T47D (cell line): ENCODE measurements around the gene FUOM.
A peak's percentile ranks its signal among the peaks of the same experiment; 100 is the strongest.
"Not testable (repeated sequence)": the region's sequence is repeated elsewhere in the genome, so short reads cannot be mapped to it uniquely, and the experiment has no call there.

ENCODE experiments used
- DNase-seq, 2 experiments: peaks; one replicate each; pipeline versions ENCODE4 v3.0.0 to v3.0.0-alpha.2; 2011 to 2012; ENCODE audit warnings: low read depth in 1 of 2, low spot score in 1 of 2
- JUND ChIP-seq: IDR thresholded peaks from 2 replicates; pipeline ENCODE4 v1.6.1; 2012; ENCODE audit warnings: low read depth
- in situ Hi-C: cut with HindIII; loops from 2 replicates; pipeline ENCODE4 v1.10.0; 2016; ENCODE audit warnings: low sequenced_read_pairs, low pct_unique_long_range_greater_than_20kb

FUOM gene

DNA sequence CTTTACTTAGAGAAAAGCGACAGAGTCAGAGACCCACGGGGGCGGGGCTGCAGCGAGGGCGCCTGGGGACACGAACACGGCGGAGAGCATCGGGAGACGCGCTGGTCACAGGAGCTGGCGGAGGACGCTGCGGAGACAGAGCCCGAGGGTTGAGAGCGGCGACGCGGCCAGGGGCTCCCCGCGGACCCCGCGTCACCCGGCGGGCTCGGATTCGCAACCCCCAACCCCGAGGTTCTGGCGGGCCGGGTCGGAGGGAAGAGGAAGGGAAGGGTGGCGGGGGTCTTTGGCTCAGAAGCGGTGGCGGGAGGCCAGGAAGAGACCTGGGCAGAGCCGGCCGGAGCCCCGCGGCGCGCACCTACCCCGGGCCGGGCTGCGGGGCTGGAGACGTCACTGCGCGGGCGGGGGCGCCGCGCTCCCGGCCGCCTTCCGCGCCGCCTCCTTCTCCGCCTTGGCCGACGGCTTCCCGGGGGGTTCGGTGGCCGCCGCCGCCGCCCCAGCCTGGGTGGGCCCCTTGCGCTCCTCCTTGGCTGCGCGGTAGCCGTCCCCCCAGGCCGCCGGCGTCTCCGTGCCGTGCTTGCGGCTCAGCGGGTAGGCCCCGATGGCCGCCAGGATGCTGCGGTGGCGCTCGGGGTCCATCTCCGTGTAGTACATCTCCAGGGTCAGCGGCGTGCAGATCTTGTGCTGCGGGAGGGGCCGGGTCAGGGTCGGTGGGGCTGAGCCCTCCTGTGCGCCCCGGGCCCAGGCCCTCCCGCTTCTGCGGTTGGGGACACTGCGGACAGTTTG lies 32.2 kb downstream of the FUOM start:
- no peak for DNase-seq
- no peak for TF ChIP-seq JUND
- in situ Hi-C loops: no loop called here

DNA sequence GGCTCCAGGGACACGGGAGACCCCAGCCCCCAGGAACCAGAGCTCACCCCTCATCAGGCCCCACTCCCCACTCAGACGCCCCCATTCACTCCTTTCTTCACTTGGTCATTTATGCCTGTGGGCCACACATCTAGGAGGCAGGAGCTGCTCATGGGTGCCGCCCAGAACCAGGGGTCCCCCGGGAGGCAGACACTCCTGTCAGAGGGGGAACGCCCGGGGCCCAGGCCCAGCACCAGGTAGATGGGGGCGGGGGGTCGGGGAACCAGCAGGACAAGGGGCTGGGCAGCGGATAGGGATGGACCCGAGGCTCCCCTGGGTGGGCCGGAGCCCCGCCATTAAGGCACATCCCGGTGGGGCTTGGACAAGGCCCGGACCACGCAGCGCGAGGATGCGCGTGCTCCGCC lies 33.0 kb downstream of the FUOM start:
- TF ChIP-seq JUND: no peak
- in situ Hi-C loops: no loop called here
- DNase-seq: no peak

DNA sequence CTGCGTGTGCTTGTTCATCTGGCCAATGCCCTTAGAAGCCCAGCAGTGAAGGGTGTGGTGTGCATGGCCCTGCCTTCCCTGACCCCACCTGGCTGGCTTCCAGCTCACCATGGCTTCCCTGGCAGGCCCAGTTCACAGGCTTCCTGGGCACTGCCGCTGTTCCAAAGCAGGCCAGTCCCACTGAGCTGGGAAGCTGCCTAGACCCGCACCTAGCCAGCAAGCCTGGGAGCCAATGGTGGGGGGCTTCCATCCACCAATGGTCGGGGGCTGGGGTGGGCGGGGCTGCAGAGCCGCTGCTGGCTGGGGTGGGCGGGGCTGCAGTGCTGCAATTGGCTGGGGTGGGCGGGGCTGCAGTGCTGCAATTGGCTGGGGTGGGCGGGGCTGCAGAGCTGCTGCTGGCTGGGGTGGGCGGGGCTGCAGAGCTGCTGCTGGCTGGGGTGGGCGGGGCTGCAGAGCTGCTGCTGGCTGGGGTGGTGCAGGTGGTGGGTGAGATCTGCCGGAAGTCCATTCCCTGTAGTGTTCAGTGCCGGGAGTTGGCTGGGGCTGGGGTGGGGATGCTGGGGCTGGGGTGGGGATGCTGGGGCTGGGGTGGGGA lies 33.5 kb downstream of the FUOM start:
- no peak for TF ChIP-seq JUND
- DNase-seq: peak; percentile 63 to 89
- in situ Hi-C loops: no loop called here

DNA sequence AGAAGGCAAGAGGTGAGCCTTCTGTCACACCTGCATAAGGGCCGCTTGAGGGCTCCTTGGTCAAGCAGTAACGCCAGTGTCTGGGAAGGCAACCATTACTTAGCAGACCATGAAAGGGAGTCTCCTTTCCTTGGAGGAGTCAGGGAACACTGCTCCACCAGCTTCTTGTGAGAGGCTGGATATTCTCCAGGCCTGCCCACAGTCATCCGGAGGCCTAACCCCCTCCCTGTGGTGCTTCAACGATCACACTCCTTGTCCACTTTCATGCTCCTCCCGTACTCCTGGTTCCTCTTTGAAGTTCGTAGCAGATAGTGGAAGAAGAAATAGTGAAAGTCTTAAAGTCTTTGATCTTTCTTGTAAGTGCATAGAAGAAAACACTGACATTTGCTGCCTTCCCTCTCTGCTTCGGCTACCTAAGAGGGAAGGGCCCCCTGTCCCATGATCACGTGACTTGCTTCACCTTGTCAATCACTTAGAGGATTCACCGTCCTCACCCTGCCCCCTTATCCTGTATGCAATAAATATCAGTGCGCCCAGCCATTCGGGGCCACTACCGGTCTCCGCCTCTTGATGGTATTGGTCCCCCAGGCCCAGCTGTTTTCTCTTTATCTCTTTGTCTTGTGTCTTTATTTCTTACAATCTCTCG lies 35.6 kb downstream of the FUOM start:
- DNase-seq, in situ Hi-C loops: not testable (repeated sequence)

DNA sequence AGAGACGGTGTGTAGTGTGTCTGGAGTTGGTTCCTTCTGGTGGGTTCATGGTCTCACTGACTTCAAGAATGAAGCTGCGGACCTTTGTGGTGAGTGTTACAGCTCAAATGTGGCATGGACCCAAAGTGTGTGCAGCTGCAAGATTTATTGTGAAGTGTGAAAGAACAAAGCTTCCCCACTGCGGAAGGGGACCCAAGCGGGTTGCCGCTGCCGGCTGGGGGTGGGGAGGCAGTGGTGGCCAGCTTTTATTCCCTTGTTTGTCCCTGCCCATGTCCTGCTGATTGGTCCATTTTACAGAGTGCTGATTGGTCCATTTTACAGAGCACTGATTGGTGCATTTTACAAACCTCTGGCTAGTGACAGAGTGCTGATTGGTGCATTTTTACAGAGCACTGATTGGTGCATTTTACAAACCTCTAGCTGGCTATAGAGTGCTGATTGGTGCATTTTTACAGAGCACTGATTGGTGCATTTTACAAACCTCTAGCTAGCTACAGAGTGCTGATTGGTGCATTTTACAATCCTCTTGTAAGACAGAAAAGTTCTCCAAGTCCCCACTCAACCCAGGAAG lies 36.9 kb downstream of the FUOM start:
- DNase-seq, in situ Hi-C loops: not testable (repeated sequence)

DNA sequence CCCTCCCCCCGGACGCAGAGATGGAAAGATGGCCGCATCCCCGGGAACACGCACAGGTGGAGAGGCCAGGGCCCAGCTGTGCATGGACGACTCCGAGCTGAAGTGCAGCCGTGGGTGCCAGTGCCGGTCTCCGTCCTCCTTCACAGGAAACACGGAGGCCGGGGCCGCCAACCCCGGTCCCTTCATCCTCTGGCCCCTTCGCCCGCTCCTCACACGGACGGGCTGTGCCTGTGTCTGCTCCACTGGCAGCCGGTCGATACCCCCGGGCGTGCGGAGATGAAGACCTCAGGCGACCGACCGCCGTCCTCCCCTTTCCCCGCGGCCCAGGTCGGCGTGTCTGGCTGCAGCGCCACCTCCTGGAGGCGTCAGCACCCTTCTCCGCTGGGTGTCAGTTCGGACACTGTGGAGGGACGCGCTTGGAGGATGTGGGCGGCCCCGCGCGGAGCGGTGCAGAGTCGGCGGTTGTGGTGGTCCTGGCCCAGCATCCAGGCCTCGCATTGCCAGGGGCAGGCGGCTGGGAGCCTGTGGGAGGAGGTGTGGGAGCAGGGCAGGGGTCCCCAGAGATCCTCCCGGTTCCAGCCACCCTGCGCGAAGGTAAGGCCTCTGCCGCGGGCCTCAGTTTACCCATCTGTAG lies 39.2 kb downstream of the FUOM start:
- peak in 1 of 2 experiments; percentile 73 for DNase-seq
- in situ Hi-C loops: no loop called here
- TF ChIP-seq JUND: no peak

DNA sequence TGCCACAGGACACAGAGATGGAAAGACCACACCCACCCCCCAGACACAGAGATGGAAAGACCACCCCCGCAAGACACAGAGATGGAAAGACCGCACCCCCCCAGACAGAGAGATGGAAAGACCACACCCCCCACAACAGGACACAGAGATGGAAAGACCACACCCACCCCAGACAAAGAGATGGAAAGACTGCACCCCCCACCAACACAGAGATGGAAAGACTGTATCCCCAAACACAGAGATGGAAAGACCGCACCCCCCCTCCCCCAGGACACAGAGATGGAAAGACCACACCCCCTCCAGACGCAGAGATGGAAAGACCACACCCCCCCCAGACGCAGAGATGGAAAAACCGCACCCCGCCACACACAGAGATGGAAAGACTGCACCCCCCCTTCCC lies 41.1 kb downstream of the FUOM start:
- DNase-seq: no peak
- in situ Hi-C loops: no loop called here
- TF ChIP-seq JUND: no peak

DNA sequence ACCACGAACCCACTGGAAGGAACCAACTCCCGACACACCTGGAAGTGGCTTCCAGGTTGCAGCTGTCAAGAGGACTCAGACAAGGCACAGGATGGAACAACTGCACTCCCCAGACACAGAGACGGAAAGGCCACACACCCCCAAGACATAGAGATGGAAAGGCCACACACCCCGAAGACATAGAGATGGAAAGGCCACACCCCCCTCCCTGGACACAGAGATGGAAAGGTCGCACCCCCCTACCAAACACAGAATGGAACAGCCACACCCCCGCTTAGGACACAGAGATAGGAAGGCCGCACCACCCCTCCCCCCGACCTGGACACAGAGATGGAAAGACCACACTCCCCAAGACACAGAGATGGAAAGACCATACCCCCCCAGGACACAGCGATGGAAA lies 41.6 kb downstream of the FUOM start:
- no peak for TF ChIP-seq JUND
- in situ Hi-C loops: no loop called here
- DNase-seq: no peak

DNA sequence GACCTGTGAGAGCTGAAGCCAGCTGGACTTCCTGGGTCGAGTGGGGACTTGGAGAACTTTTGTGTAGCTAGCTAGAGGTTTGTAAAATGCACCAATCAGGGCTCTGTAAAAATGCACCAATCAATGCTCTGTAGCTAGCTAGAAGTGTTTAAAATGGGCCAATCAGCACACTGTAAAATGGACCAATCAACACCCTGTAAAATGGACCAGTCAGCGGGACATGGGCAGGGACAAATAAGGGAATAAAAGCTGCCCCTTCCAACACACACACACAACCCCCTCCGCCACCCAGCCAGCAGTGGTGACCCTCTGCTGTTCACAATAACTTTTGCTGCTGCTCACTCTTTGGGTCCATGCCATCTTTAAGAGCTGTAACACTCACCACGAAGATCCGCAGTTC lies 42.0 kb downstream of the FUOM start:
- in situ Hi-C loops: no loop called here
- TF ChIP-seq JUND: no peak
- DNase-seq: peak in 1 of 2 experiments; percentile 43

DNA sequence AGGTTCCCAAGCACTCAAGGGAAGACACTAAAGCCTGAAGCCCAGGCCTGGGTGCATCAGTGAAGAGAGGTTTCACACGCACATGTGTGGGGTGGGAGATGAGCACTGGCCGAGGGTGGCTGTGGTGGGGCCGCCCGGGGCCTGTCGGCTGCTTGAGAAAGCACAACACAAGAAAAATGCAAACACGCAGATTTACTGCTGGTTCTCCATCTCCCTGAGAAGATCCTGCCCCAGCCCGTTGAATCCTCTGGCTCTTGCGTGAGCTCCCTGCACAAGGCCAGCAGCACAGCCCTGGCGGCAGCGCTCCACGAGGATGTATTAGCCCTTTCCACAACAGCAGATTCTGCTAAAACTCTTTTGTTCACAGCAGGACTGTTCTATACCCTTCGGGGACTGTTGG lies 42.9 kb downstream of the FUOM start:
- TF ChIP-seq JUND: no peak
- in situ Hi-C loops: no loop called here
- no peak for DNase-seq

DNA sequence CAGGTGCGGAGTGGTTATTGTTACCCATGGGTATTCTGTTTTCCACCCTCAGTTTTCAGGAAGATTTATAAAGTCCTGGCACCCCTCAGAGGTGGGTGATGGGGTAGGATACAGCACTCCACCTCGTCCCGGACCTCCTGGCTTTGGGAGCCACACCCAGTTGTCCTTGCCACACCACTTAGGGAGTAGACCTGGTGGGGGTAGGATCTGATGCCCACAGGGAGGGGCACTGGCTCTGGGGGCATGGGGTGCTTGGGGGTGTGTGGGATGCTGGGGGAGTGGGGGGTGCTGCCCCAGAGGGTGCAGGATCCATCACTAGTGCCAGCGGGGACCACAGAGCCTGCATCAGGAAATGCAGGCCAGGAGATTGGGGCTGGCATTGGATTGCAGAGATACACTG lies 44.6 kb downstream of the FUOM start:
- in situ Hi-C loops: no loop called here
- TF ChIP-seq JUND: no peak
- DNase-seq: no peak

DNA sequence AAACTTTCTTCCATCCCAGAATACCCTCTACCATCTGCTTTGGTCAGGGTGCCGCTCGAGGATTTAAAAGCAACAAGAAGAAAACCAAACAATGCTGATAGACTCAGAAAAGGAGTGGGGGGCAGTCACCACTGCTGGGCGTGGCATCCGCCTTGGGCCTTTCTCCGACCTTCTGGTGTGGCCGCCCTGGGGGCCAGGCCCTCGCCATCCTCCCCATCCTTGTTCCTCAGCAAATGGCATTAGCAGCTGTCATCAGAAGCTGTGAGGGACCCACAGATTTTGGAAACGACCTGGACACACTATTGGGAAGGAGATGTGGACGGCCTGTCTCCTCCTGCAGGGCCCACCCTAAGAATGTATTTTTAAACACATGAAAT lies 45.1 kb downstream of the FUOM start:
- DNase-seq: no peak
- TF ChIP-seq JUND: no peak
- in situ Hi-C loops: no loop called here

DNA sequence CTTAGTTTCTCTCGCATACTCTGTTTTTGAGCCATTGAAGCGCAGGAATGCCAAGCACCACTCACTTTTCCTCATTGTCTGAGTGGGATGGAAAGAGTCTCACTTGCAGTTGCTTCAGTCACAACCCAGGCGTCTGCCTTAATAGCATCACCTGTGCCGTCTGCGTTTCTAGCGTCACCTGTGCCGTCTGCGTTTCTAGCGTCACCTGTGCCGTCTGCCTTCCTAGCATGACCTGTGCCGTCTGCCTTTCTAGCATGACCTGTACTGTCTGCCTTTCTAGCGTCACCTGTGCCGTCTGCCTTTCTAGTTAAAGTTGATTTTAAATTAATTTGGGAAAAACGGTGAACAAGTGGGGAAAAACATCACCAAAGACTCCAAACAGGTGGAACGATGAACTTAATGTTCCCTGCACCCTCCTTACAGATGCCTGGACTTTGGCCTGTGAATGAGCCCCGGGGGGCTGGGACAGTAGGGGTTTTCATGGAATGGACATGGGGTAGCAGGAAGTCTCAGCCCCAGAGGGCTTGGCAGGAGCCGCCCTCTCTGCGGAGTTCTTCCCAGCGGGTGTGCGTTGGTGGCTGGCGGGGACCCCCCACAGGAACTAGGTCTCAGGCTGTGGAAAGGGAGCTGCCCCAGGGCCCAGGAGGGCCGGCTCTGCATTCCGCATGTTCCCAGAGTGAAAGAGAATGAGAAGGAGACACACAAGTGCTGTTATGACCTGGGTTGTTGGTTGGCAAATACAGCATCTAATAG lies 45.6 kb downstream of the FUOM start:
- no peak for TF ChIP-seq JUND
- no peak for DNase-seq
- in situ Hi-C loops: no loop called here
